HEK293 (cell line): ENCODE measurements around the gene NAXE.

ENCODE experiments used
- HOXA7 ChIP-seq: sonication (generic); formaldehyde crosslinking; IDR thresholded peaks from 2 replicates; pipeline ENCODE4 v1.8.1; 2022; ENCODE audit warnings: missing genetic modification reagents, borderline replicate concordance
- KLF1 ChIP-seq: fragments of 450-650 bp; formaldehyde crosslinking; IDR thresholded peaks from 2 replicates; pipeline ENCODE4 v1.5.1; 2016; ENCODE audit warnings: missing biosample characterization, missing genetic modification characterization
- RBAK ChIP-seq: fragments of 450-650 bp; formaldehyde crosslinking; IDR thresholded peaks from 2 replicates; pipeline ENCODE4 v1.5.1; 2016; ENCODE audit warnings: missing biosample characterization, missing genetic modification characterization
- REPIN1 ChIP-seq: fragments of 450-650 bp; formaldehyde crosslinking; IDR thresholded peaks from 2 replicates; pipeline ENCODE4 v1.5.1; 2017; ENCODE audit warnings: missing biosample characterization, missing genetic modification characterization, low read depth
- SP7 ChIP-seq: fragments of 450-650 bp; formaldehyde crosslinking; IDR thresholded peaks from 2 replicates; pipeline ENCODE4 v1.5.1; 2016; ENCODE audit warnings: missing biosample characterization, missing genetic modification characterization
- ZBTB10 ChIP-seq: fragments of 450-650 bp; formaldehyde crosslinking; IDR thresholded peaks from 2 replicates; pipeline ENCODE4 v1.5.1; 2016; ENCODE audit warnings: missing biosample characterization, missing genetic modification characterization
- ZNF146 ChIP-seq: fragments of 450-650 bp; formaldehyde crosslinking; IDR thresholded peaks from 2 replicates; pipeline ENCODE4 v1.5.1; 2016; ENCODE audit warnings: missing biosample characterization, missing genetic modification characterization
- ZNF148 ChIP-seq: fragments of 450-650 bp; formaldehyde crosslinking; IDR thresholded peaks from 2 replicates; pipeline ENCODE4 v1.5.0; 2017; ENCODE audit warnings: missing biosample characterization, missing genetic modification characterization, borderline replicate concordance
- ZNF157 ChIP-seq: fragments of 450-650 bp; formaldehyde crosslinking; IDR thresholded peaks from 2 replicates; pipeline ENCODE4 v1.5.1; 2016; ENCODE audit warnings: missing biosample characterization, missing genetic modification characterization
- ZNF16 ChIP-seq: fragments of 450-650 bp; formaldehyde crosslinking; IDR thresholded peaks from 2 replicates; pipeline ENCODE4 v1.5.1; 2016; ENCODE audit warnings: low read depth, missing biosample characterization, missing genetic modification characterization
- ZNF223 ChIP-seq: fragments of 450-650 bp; formaldehyde crosslinking; IDR thresholded peaks from 2 replicates; pipeline ENCODE4 v1.5.1; 2016; ENCODE audit warnings: missing biosample characterization, missing genetic modification characterization
- ZNF280C ChIP-seq: fragments of 450-650 bp; formaldehyde crosslinking; IDR thresholded peaks from 2 replicates; pipeline ENCODE4 v1.5.1; 2016; ENCODE audit warnings: missing biosample characterization, missing genetic modification characterization
- ZNF280D ChIP-seq: fragments of 450-650 bp; formaldehyde crosslinking; IDR thresholded peaks from 2 replicates; pipeline ENCODE4 v1.5.1; 2016; ENCODE audit warnings: missing biosample characterization, missing genetic modification characterization
- ZNF341 ChIP-seq: fragments of 450-650 bp; formaldehyde crosslinking; IDR thresholded peaks from 2 replicates; pipeline ENCODE4; 2016; ENCODE audit warnings: low read depth, missing biosample characterization, missing genetic modification characterization
- ZNF37A ChIP-seq: fragments of 450-650 bp; IDR thresholded peaks from 2 replicates; pipeline ENCODE4 v1.5.1; 2018; ENCODE audit warnings: missing biosample characterization, missing genetic modification characterization
- ZNF426 ChIP-seq: fragments of 450-650 bp; formaldehyde crosslinking; IDR thresholded peaks from 2 replicates; pipeline ENCODE4 v1.5.1; 2017; ENCODE audit warnings: missing biosample characterization, missing genetic modification characterization, mild to moderate bottlenecking, inconsistent platforms, moderate library complexity
- ZNF544 ChIP-seq: fragments of 450-650 bp; formaldehyde crosslinking; IDR thresholded peaks from 2 replicates; pipeline ENCODE4 v1.5.0; 2017; ENCODE audit warnings: missing biosample characterization, missing genetic modification characterization
- ZNF558 ChIP-seq: fragments of 450-650 bp; formaldehyde crosslinking; IDR thresholded peaks from 2 replicates; pipeline ENCODE4 v1.5.1; 2016; ENCODE audit warnings: missing biosample characterization, missing genetic modification characterization
- ZNF585B ChIP-seq: fragments of 450-650 bp; formaldehyde crosslinking; IDR thresholded peaks from 2 replicates; pipeline ENCODE4 v1.5.1; 2016; ENCODE audit warnings: missing biosample characterization, missing genetic modification characterization
- ZNF658 ChIP-seq: fragments of 450-650 bp; formaldehyde crosslinking; IDR thresholded peaks from 2 replicates; pipeline ENCODE4; 2016; ENCODE audit warnings: missing biosample characterization, missing genetic modification characterization
- ZNF768 ChIP-seq: fragments of 450-650 bp; formaldehyde crosslinking; IDR thresholded peaks from 2 replicates; pipeline ENCODE4 v1.5.1; 2018; ENCODE audit warnings: missing biosample characterization, mild to moderate bottlenecking, missing genetic modification characterization
- ZNF776 ChIP-seq: fragments of 450-650 bp; formaldehyde crosslinking; IDR thresholded peaks from 2 replicates; pipeline ENCODE4 v1.5.0; 2017; ENCODE audit warnings: missing biosample characterization, missing genetic modification characterization, borderline replicate concordance
- ZNF785 ChIP-seq: fragments of 450-650 bp; formaldehyde crosslinking; IDR thresholded peaks from 2 replicates; pipeline ENCODE4 v1.5.1; 2016; ENCODE audit warnings: missing biosample characterization, missing genetic modification characterization
- TF ChIP-seq, protein P1 (sequence below): fragments of 450-650 bp; formaldehyde crosslinking; IDR thresholded peaks from 2 replicates; pipeline ENCODE4 v1.5.1; 2016; ENCODE audit warnings: missing biosample characterization, missing genetic modification characterization, low read depth
- TF ChIP-seq, protein P2 (sequence below): fragments of 450-650 bp; formaldehyde crosslinking; optimal IDR thresholded peaks from 2 replicates; pipeline ENCODE3; 2016; ENCODE audit warnings: missing biosample characterization, mild to moderate bottlenecking, missing genetic modification characterization

The NAXE gene

DNA sequence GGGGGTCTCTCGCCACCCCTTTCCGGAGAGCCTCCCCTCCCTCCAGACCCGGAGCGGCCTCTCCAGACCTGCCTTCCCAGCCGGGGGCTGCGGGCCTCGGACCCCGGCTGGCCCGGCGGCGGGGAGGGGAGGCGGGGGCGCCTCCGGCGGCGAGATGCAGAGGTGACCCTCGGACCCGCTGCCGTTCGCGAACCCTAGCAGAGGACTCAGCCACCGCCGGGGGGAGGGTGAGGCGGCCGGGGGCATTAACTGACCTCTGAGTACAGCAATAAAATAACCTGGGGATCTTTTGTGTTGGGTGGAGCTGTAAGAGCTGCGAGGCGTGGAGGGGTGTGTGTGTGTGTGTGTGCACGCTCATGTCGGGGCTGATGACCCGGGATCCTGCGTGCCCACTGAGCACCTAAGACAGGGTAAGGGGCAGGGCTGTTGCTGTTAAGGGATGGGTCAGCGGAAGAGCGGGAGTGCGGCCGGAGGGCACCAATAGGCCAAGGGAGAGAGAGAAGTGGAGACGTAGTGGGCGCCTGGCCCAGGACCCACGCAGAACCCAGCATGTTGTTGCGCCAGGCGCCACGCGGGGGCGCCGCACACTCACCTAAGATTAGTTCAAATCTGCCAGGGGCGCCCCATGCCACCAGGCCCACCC is 34.0 kb downstream of the NAXE start (continued):
- no peak for TF ChIP-seq RBAK
- TF ChIP-seq REPIN1 (tag by site-specific recombination): no peak
- TF ChIP-seq SP7: peak; percentile 47; the same call in 1 of the 2 replicates
- no peak for TF ChIP-seq ZNF280C (tag by site-specific recombination)
- TF ChIP-seq, protein P1, sequence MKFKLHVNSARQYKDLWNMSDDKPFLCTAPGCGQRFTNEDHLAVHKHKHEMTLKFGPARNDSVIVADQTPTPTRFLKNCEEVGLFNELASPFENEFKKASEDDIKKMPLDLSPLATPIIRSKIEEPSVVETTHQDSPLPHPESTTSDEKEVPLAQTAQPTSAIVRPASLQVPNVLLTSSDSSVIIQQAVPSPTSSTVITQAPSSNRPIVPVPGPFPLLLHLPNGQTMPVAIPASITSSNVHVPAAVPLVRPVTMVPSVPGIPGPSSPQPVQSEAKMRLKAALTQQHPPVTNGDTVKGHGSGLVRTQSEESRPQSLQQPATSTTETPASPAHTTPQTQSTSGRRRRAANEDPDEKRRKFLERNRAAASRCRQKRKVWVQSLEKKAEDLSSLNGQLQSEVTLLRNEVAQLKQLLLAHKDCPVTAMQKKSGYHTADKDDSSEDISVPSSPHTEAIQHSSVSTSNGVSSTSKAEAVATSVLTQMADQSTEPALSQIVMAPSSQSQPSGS: no peak
- no peak for TF ChIP-seq ZNF776 (tag by site-specific recombination)
- TF ChIP-seq ZNF223 (tag by site-specific recombination): no peak
- TF ChIP-seq ZNF426 (tag by site-specific recombination): no peak
- no peak for TF ChIP-seq ZNF148 (tag by site-specific recombination)
- no peak for TF ChIP-seq HOXA7 (CRISPR knock-in tag)
- TF ChIP-seq ZNF544: no peak
- TF ChIP-seq ZNF280D: no peak
- TF ChIP-seq ZNF37A: no peak
- TF ChIP-seq ZNF768 (tag by site-specific recombination): no peak
- no peak; the same call in 1 of the 2 replicates for TF ChIP-seq ZNF558 (tag by site-specific recombination)
- no peak for TF ChIP-seq ZNF146 (tag by site-specific recombination)
- TF ChIP-seq, protein P2, sequence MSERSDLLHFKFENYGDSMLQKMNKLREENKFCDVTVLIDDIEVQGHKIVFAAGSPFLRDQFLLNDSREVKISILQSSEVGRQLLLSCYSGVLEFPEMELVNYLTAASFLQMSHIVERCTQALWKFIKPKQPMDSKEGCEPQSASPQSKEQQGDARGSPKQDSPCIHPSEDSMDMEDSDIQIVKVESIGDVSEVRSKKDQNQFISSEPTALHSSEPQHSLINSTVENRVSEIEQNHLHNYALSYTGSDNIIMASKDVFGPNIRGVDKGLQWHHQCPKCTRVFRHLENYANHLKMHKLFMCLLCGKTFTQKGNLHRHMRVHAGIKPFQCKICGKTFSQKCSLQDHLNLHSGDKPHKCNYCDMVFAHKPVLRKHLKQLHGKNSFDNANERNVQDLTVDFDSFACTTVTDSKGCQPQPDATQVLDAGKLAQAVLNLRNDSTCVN (tag by site-specific recombination): peak; percentile 45
- TF ChIP-seq ZNF658 (tag by site-specific recombination): no peak
- TF ChIP-seq ZNF157 (tag by site-specific recombination): no peak
- peak; percentile 50; the same call in 1 of the 2 replicates for TF ChIP-seq ZNF341 (tag by site-specific recombination)
- no peak for TF ChIP-seq ZNF16 (tag by site-specific recombination)
- TF ChIP-seq ZBTB10 (tag by site-specific recombination): no peak; the same call in 1 of the 2 replicates
- TF ChIP-seq ZNF785 (tag by site-specific recombination): 0 out of 2 replicates have a peak, but pooled peaks have one; percentile 12
- TF ChIP-seq KLF1 (tag by site-specific recombination): peak; percentile 50
- TF ChIP-seq ZNF585B: no peak
